ENCODE measurements around the gene CHRNA4. TPM values are rescaled to one million over a fixed set of nuclear protein-coding genes. Genes with fewer than 3 reads are reported as not detected.

The CHRNA4 gene
- total RNA-seq, 2 experiments from 2014 or later, result not detected

DNA sequence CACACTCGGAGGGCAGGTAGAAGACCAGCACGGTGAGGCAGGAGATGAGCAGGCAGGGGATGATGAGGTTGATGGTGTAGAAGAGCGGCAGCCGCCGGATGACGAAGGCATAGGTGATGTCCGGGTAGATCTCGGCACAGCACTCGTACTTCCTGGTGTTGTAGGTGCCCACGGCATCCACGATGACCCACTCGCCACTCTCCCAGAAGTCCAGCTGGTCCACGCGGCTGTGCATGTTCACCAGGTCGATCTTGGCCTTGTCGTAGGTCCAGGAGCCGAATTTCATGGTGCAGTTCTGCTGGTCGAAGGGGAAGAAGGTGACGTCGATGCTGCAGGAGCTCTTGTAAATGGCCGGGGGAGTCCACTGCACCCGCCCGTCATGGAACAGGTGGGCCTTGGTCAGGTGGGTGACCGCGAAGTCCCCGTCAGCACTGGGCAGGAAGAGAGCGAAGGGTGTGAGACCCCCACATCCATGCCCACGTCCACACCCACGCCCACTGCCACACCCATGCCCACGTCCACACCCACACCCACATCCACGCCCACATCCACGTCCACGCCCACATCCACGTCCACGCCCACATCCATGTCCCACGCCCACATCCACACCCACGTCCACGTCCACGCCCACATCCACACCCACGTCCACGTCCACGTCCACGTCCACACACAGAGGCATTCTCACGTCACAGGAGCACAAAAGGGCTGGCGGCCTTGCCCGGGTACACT, 10.4 kb downstream of the CHRNA4 start:
- Histone ChIP-seq H3K4me3 (ENCODE audit: low read length) (no peak overlapping the region), H3K27me3 (ENCODE audit: control insufficient read depth in 1 of 2, insufficient read depth in 2 of 2, low read length in 2 of 2) (peaks cover 0 to 4% of the 10 kb centered on the region in 2 experiments), H3K4me1 (ENCODE audit: insufficient read depth, low read length) (no peaks in the 10 kb centered on the region), H3K36me3 (ENCODE audit: insufficient read depth, low read length) (no peaks in the 10 kb centered on the region), H3K9me3 (ENCODE audit: control insufficient read depth in 1 of 2, insufficient read depth in 1 of 2, low read length in 2 of 2) (peaks cover 0 to 40% of the 10 kb centered on the region in 2 experiments), H3K27ac (ENCODE audit: low read depth in 1 of 2, low read length in 2 of 2) (no peak overlapping the region)
- H3K4me1 Mint-ChIP-seq (ENCODE audit: low read depth), result no peaks in the 10 kb centered on the region
- peaks cover 4% of the 10 kb centered on the region for H3K27me3 Mint-ChIP-seq
- no peak overlapping the region for H3K27ac Mint-ChIP-seq
- DNase-seq (no peak), ATAC-seq (ENCODE audit: poor library complexity) (no peak)
- ChIA-PET CTCF (no interaction called here), POLR2A (no interaction called here)
- no peak overlapping the region for H3K4me3 Mint-ChIP-seq
- H3K9me3 Mint-ChIP-seq, result no peaks in the 10 kb centered on the region
- intact Hi-C loops (cut with DNase I, micrococcal nuclease), result no loop called here
- no peaks in the 10 kb centered on the region for H3K36me3 Mint-ChIP-seq (ENCODE audit: low read depth)
- TF ChIP-seq CTCF (IDR thresholded peaks at IDR 0.05), result no peak

GRCh38 chr20:63350196-63350595, 11.0 kb downstream of the CHRNA4 start:
- no peaks in the 10 kb centered on the region for H3K9me3 Mint-ChIP-seq
- peaks cover 4% of the 10 kb centered on the region for H3K27me3 Mint-ChIP-seq
- no peaks in the 10 kb centered on the region for H3K36me3 ChIP-seq (ENCODE audit: insufficient read depth, low read length)
- no peak overlapping the region for H3K27ac Mint-ChIP-seq
- CTCF ChIA-PET, result no interaction called here
- no peak overlapping the region for H3K4me3 Mint-ChIP-seq
- TF ChIP-seq CTCF (IDR thresholded peaks at IDR 0.05), result no peak
- H3K36me3 Mint-ChIP-seq (ENCODE audit: low read depth), result no peaks in the 10 kb centered on the region
- POLR2A ChIA-PET, result no interaction called here
- intact Hi-C loops (cut with DNase I, micrococcal nuclease), result no loop called here
- no peaks in the 10 kb centered on the region for H3K4me1 ChIP-seq (ENCODE audit: insufficient read depth, low read length)
- no peak for ATAC-seq (ENCODE audit: poor library complexity)
- H3K27me3 ChIP-seq (ENCODE audit: control insufficient read depth in 1 of 2, insufficient read depth in 2 of 2, low read length in 2 of 2), result peaks cover 0 to 4% of the 10 kb centered on the region in 2 experiments
- peaks cover 0 to 35% of the 10 kb centered on the region in 2 experiments for H3K9me3 ChIP-seq (ENCODE audit: control insufficient read depth in 1 of 2, insufficient read depth in 1 of 2, low read length in 2 of 2)
- H3K4me3 ChIP-seq (ENCODE audit: low read length), result no peak overlapping the region
- no peak overlapping the region for H3K27ac ChIP-seq (ENCODE audit: low read depth in 1 of 2, low read length in 2 of 2)
- no peak for DNase-seq
- H3K4me1 Mint-ChIP-seq (ENCODE audit: low read depth), result no peaks in the 10 kb centered on the region

- no peak for ATAC-seq (ENCODE audit: poor library complexity)
- H3K4me3 ChIP-seq (ENCODE audit: low read length), result no peak overlapping the region
- Mint-ChIP-seq H3K27me3 (no peaks in the 10 kb centered on the region), H3K4me3 (no peak overlapping the region), H3K4me1 (ENCODE audit: low read depth) (no peaks in the 10 kb centered on the region), H3K27ac (no peak overlapping the region), H3K9me3 (no peaks in the 10 kb centered on the region), H3K36me3 (ENCODE audit: low read depth) (no peaks in the 10 kb centered on the region)
- DNase-seq, result no peak
- peaks cover 0 to 30% of the 10 kb centered on the region in 2 experiments for H3K9me3 ChIP-seq (ENCODE audit: control insufficient read depth in 1 of 2, insufficient read depth in 1 of 2, low read length in 2 of 2)
- ChIA-PET POLR2A (no interaction called here), CTCF (no interaction called here)
- no peak overlapping the region for H3K27ac ChIP-seq (ENCODE audit: low read depth in 1 of 2, low read length in 2 of 2)
- H3K4me1 ChIP-seq (ENCODE audit: insufficient read depth, low read length), result no peaks in the 10 kb centered on the region
- TF ChIP-seq CTCF (IDR thresholded peaks at IDR 0.05), result no peak
- no peaks in the 10 kb centered on the region for H3K36me3 ChIP-seq (ENCODE audit: insufficient read depth, low read length)
- H3K27me3 ChIP-seq (ENCODE audit: control insufficient read depth in 1 of 2, insufficient read depth in 2 of 2, low read length in 2 of 2), result peaks cover 0 to 1% of the 10 kb centered on the region in 2 experiments
- intact Hi-C loops (cut with DNase I, micrococcal nuclease), result no loop called here
Observed at GRCh38 chr20:63349516-63349895, 11.6 kb downstream of the CHRNA4 start.
